ENCODE results near the gene TMEM258.

GRCh38 chr11:61806785-61807184, 14.4 kb upstream of the TMEM258 start:
- TF ChIP-seq CTCF (IDR thresholded peaks at IDR 0.05) (no peak), EZH2 (IDR thresholded peaks at IDR 0.05) (no peak), EZH2phosphoT487 (IDR thresholded peaks at IDR 0.05) (no peak)

Measured in neural progenitor cell (in vitro differentiated cells).